ENCODE data around the gene ZNF550.
A peak's percentile ranks its signal among the peaks of the same experiment; 100 is the strongest.
"Not testable (repeated sequence)": the region's sequence is repeated elsewhere in the genome, so short reads cannot be mapped to it uniquely, and the experiment has no call there.

Gene ZNF550

GRCh38 chr19:57527136-57527881 is 32.4 kb downstream of the ZNF550 start, which contains the start of gene ZNF549:
Gene ZNF549, plus strand, starts transcription at chr19:57527356. Its CDS starts 218 bp downstream, at chr19:57527574.
- DNase-seq = peak; percentile 92

GRCh38 chr19:57518021-57518420 is 41.6 kb downstream of the ZNF550 start:
- DNase-seq = not testable (repeated sequence)

GRCh38 chr19:57515255-57515654 is 44.4 kb downstream of the ZNF550 start:
- DNase-seq = no peak

GRCh38 chr19:57512845-57513244 is 46.8 kb downstream of the ZNF550 start:
- no peak for DNase-seq

- no peak for DNase-seq
These were observed 48.2 kb downstream of the ZNF550 start for GRCh38 chr19:57511484-57511883.

- DNase-seq = no peak
These were observed 53.5 kb downstream of the ZNF550 start for GRCh38 chr19:57506163-57506562.

- DNase-seq = not testable (repeated sequence)
These were observed 59.3 kb downstream of the ZNF550 start for GRCh38 chr19:57500400-57500799.

GRCh38 chr19:57499680-57500395 is 59.8 kb downstream of the ZNF550 start, which contains the start of gene ZNF773:
Gene ZNF773, plus strand, starts transcription at chr19:57499938. Its CDS starts 143 bp downstream, at chr19:57500081.
- peak; percentile 95 for DNase-seq

- DNase-seq = not testable (repeated sequence)
These were observed 60.4 kb downstream of the ZNF550 start for GRCh38 chr19:57499332-57499679.

GRCh38 chr19:57488299-57488644 is 71.4 kb downstream of the ZNF550 start:
- not testable (repeated sequence) for DNase-seq

- peak; percentile 96 for DNase-seq
These were observed 72.0 kb downstream of the ZNF550 start, which contains the start of gene ZNF419 for GRCh38 chr19:57487477-57488298. Gene ZNF419, plus strand, starts transcription at chr19:57487750. Its CDS starts 201 bp downstream, at chr19:57487951.

Data from activated CD8-positive, alpha-beta memory T cell treated with anti-CD3 and anti-CD28 coated beads for 24 hours (primary cell).